NCI-H1105 treated with DMSO at 0.1 percent for 48 hours (cell line): ENCODE results near the gene CDHR5.

Experiments used
- DNase-seq: peaks from one replicate; lab custom pipeline; 2025; lab: John Stamatoyannopoulos, UW

Gene CDHR5

GRCh38 chr11:645536-645935, 20.8 kb upstream of the CDHR5 start:
- no peak for DNase-seq

GRCh38 chr11:643849-644738, 19.3 kb upstream of the CDHR5 start:
- no peak for DNase-seq

GRCh38 chr11:643366-643765, 18.6 kb upstream of the CDHR5 start:
- no peak for DNase-seq

GRCh38 chr11:641806-642370, 17.1 kb upstream of the CDHR5 start:
- no peak for DNase-seq

GRCh38 chr11:640021-640706, 15.4 kb upstream of the CDHR5 start:
- no peak for DNase-seq

GRCh38 chr11:639332-639955, 14.7 kb upstream of the CDHR5 start:
- DNase-seq = no peak

GRCh38 chr11:638631-639331, 14.0 kb upstream of the CDHR5 start:
- DNase-seq = no peak

GRCh38 chr11:637593-638521, 13.1 kb upstream of the CDHR5 start:
- no peak for DNase-seq

- DNase-seq = no peak
Observed at GRCh38 chr11:637333-637592, 12.5 kb upstream of the CDHR5 start.

- DNase-seq = no peak
Observed at GRCh38 chr11:636511-637332, 12.0 kb upstream of the CDHR5 start, which contains the start of gene DRD4. Gene DRD4, plus strand, starts transcription at chr11:637269. Its CDS starts 36 bp downstream, at chr11:637305.

GRCh38 chr11:635945-636510, 11.3 kb upstream of the CDHR5 start:
- DNase-seq = no peak

- DNase-seq = no peak
Observed at GRCh38 chr11:630871-631270, 6.1 kb upstream of the CDHR5 start.

GRCh38 chr11:629237-629583, 4.5 kb upstream of the CDHR5 start:
- no peak for DNase-seq

GRCh38 chr11:628056-628455, 3.3 kb upstream of the CDHR5 start:
- DNase-seq = no peak

GRCh38 chr11:627308-627576, 2.5 kb upstream of the CDHR5 start:
- DNase-seq = no peak

GRCh38 chr11:626475-627307, 1.9 kb upstream of the CDHR5 start, which contains the start of gene SCT:
Gene SCT, minus strand, starts transcription at chr11:627181. Its CDS starts 38 bp downstream, at chr11:627143.
- no peak for DNase-seq

- DNase-seq = no peak
Observed at GRCh38 chr11:625636-626268, 997 bp upstream of the CDHR5 start.

- DNase-seq = no peak
Observed at GRCh38 chr11:623999-624704, 603 bp downstream of the CDHR5 start.
